H1 (cell line): Measurements from ENCODE around the gene PALM3. TPM values are rescaled to one million over a fixed set of nuclear protein-coding genes. Genes with fewer than 3 reads are reported as not detected.

Source experiments
- ASH2L ChIP-seq: fragments of 200-600, 300-600 bp; sonication (generic); IDR thresholded peaks from one replicate; pipeline ENCODE4 v1.7.1; 2017; ENCODE audit warnings: low read length
- BACH1 ChIP-seq: IDR thresholded peaks from 2 replicates; pipeline ENCODE4 v1.6.1; 2012; ENCODE audit warnings: low read length, improper control_type of control experiment
- BRCA1 ChIP-seq: IDR thresholded peaks from 2 replicates; pipeline ENCODE4 v1.6.1; 2012; ENCODE audit warnings: low read depth, low read length, improper control_type of control experiment
- CBX5 ChIP-seq: fragments of 300-800, 300-1000 bp; sonication (generic); IDR thresholded peaks from 2 replicates; pipeline ENCODE4 v1.7.1; 2016; ENCODE audit warnings: antibody characterized with exemption, low read length, low read depth
- EZH2 ChIP-seq: fragments of 200-600 bp; sonication (generic); IDR thresholded peaks from 2 replicates; pipeline ENCODE4 v1.7.1; 2012; ENCODE audit warnings: low read depth, mild to moderate bottlenecking, moderate library complexity, low read length, inconsistent platforms; ENCODE audit not compliant: severe bottlenecking
- HDAC6 ChIP-seq: IDR thresholded peaks from one replicate; pipeline ENCODE4 v1.7.1; 2012; ENCODE audit warnings: low read depth, mild to moderate bottlenecking, inconsistent platforms, low read length, moderate library complexity
- PHF8 ChIP-seq: fragments of 200-600 bp; sonication (generic); conservative IDR thresholded peaks from 2 replicates; pipeline ENCODE4 v1.7.1; 2012; ENCODE audit warnings: low read depth, mild to moderate bottlenecking, inconsistent platforms, low read length, moderate library complexity
- SAP30 ChIP-seq: fragments of 300-600 bp; sonication (generic); IDR thresholded peaks from 2 replicates; pipeline ENCODE4 v1.7.1; 2012; ENCODE audit warnings: low read length, moderate library complexity, mild to moderate bottlenecking, inconsistent platforms; ENCODE audit not compliant: insufficient read depth, insufficient replicate concordance
- TAF1 ChIP-seq: IDR thresholded peaks from 2 replicates; pipeline ENCODE4 v1.6.1; 2011; ENCODE audit warnings: mild to moderate bottlenecking, low read depth, low read length
- polyA plus RNA-seq, 7 experiments: library from polyadenylated mRNA; depleted of rRNA in 3 of 7; stranded (reverse) in 5 of 7; unstranded in 2 of 7; fragments of >200 nt in 5 of 7; fragments of 200-250 nt in 2 of 7; gene quantifications; 1 replicate in 5 of 7; 2 replicates in 1 of 7; 4 replicates in 1 of 7; pipeline versions ENCODE4 v1.2.1 to v1.2.3, GENCODE V29; 2011 to 2013; ENCODE audit warnings: missing spikeins in 2 of 7, mixed read lengths in 2 of 7
- total RNA-seq: library from RNA; stranded (reverse); fragmentation: NEBNext Ultra II Directional; extraction: Animal tissue kit (Norgen Biotek cat#: 25700); gene quantifications from 2 replicates; pipeline ENCODE4 v1.2.1, GENCODE V29; 2021
- TF ChIP-seq, protein P1 (sequence below), 3 experiments: IDR thresholded peaks; 1 replicate in 2 of 3; 2 replicates in 1 of 3; pipeline versions ENCODE4 v1.5.1 to v1.6.1; 2011; ENCODE audit warnings: low read length in 3 of 3, mild to moderate bottlenecking in 3 of 3, inconsistent platforms in 2 of 3, low read depth in 1 of 3, moderate library complexity in 1 of 3; ENCODE audit not compliant: insufficient read depth in 1 of 3; ENCODE audit errors: control extremely low read depth in 1 of 3

The PALM3 gene
- total and polyA plus RNA-seq, 2 of the 8 experiments (the other 6 are each of a cell fraction or from before 2014, with no cell fraction given), result 5.8 to 31.3 TPM

- TF ChIP-seq, protein P1, sequence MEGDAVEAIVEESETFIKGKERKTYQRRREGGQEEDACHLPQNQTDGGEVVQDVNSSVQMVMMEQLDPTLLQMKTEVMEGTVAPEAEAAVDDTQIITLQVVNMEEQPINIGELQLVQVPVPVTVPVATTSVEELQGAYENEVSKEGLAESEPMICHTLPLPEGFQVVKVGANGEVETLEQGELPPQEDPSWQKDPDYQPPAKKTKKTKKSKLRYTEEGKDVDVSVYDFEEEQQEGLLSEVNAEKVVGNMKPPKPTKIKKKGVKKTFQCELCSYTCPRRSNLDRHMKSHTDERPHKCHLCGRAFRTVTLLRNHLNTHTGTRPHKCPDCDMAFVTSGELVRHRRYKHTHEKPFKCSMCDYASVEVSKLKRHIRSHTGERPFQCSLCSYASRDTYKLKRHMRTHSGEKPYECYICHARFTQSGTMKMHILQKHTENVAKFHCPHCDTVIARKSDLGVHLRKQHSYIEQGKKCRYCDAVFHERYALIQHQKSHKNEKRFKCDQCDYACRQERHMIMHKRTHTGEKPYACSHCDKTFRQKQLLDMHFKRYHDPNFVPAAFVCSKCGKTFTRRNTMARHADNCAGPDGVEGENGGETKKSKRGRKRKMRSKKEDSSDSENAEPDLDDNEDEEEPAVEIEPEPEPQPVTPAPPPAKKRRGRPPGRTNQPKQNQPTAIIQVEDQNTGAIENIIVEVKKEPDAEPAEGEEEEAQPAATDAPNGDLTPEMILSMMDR (IDR thresholded peaks at IDR 0.05; ENCODE audit: control extremely low read depth in 1 of 3, insufficient read depth in 1 of 3, low read depth in 1 of 3, low read length in 3 of 3), result no peak
- no peak for TF ChIP-seq SAP30
- TF ChIP-seq BACH1, result no peak
- no peak for TF ChIP-seq EZH2
- no peak for TF ChIP-seq TAF1
- TF ChIP-seq HDAC6, result no peak
- no peak for TF ChIP-seq ASH2L
- no peak for TF ChIP-seq BRCA1
- TF ChIP-seq CBX5, result no peak
- TF ChIP-seq PHF8, result no peak
These were observed 49.6 kb upstream of the PALM3 start (continued) for GRCh38 chr19:14111486-14111885.
